Karpas-422 (cell line): Measurements from ENCODE around the gene ARHGAP33. TPM values are rescaled to one million over a fixed set of nuclear protein-coding genes. Genes with fewer than 3 reads are reported as not detected.
"Not testable (repeated sequence)": the region's sequence is repeated elsewhere in the genome, so short reads cannot be mapped to it uniquely, and the experiment has no call there.

Experiments
- DNase-seq: peaks from one replicate; pipeline ENCODE4 v3.0.0-alpha.2; 2015
- H2AFZ ChIP-seq: fragments of 200-600 bp; sonication (generic); 2 replicates; pipeline ENCODE4 v1.6.1; 2014; ENCODE audit warnings: antibody characterized with exemption, low read length, mixed read lengths
- H3K27ac ChIP-seq: fragments of 200-600 bp; sonication (generic); 2 replicates; pipeline ENCODE4 v1.5.1; 2014; ENCODE audit warnings: mild to moderate bottlenecking, low read length, moderate library complexity
- H3K27me3 ChIP-seq: fragments of 200-600 bp; sonication (generic); 2 replicates; pipeline ENCODE4 v1.6.1; 2014; ENCODE audit warnings: low read length, mixed read lengths
- H3K36me3 ChIP-seq: fragments of 200-600 bp; sonication (generic); 2 replicates; pipeline ENCODE4 v1.6.1; 2014; ENCODE audit warnings: low read length, mixed read lengths; ENCODE audit not compliant: insufficient read depth
- H3K4me1 ChIP-seq: fragments of 200-600 bp; sonication (generic); 2 replicates; pipeline ENCODE4 v1.6.1; 2014; ENCODE audit warnings: mild to moderate bottlenecking, low read length, mixed read lengths
- H3K4me2 ChIP-seq: fragments of 200-600 bp; sonication (generic); 2 replicates; pipeline ENCODE4 v1.6.1; 2014; ENCODE audit warnings: low read length, low read depth, mild to moderate bottlenecking; ENCODE audit not compliant: poor library complexity, severe bottlenecking
- H3K4me3 ChIP-seq: fragments of 200-600 bp; sonication (generic); 2 replicates; pipeline ENCODE4 v1.5.1; 2014; ENCODE audit warnings: mild to moderate bottlenecking, antibody characterized with exemption, low read length, mixed read lengths
- H3K79me2 ChIP-seq: fragments of 200-600 bp; sonication (generic); 2 replicates; pipeline ENCODE4 v1.6.1; 2014; ENCODE audit warnings: mild to moderate bottlenecking, low read length, mixed read lengths
- H3K9ac ChIP-seq: fragments of 200-600 bp; sonication (generic); 2 replicates; pipeline ENCODE4 v1.6.0; 2014; ENCODE audit warnings: low read length
- H3K9me2 ChIP-seq: fragments of 200-600 bp; sonication (generic), shearing (Covaris generic); replicated peaks from 2 replicates; pipeline ENCODE4 v1.6.0; 2014; ENCODE audit warnings: mild to moderate bottlenecking, low read length, moderate library complexity; ENCODE audit not compliant: insufficient read depth
- H3K9me3 ChIP-seq: fragments of 300-700, 200-600 bp; sonication (generic); 2 replicates; pipeline ENCODE4 v1.6.1; 2014; ENCODE audit warnings: low read length, mixed read lengths
- H4K20me1 ChIP-seq: fragments of 200-600 bp; sonication (generic); 2 replicates; pipeline ENCODE4 v1.6.1; 2014; ENCODE audit warnings: mild to moderate bottlenecking, antibody characterized with exemption, low read length, low read depth; ENCODE audit not compliant: insufficient read depth
- total RNA-seq: library from RNA; depleted of rRNA; stranded (reverse); fragments of >200 nt; shearing (Covaris generic); gene quantifications from 2 replicates; pipeline ENCODE4 v1.2.3, GENCODE V29; 2014; ENCODE audit warnings: low replicate concordance; rRNA removed

Gene ARHGAP33
- total RNA-seq, 1 experiment from 2014 or later = 5.8 TPM

- Histone ChIP-seq H3K36me3 (no peaks in the 10 kb centered on the region), H3K27ac (no peak overlapping the region), H3K9me2 (no peaks in the 10 kb centered on the region), H3K79me2 (no peaks in the 10 kb centered on the region), H3K4me2 (no peak overlapping the region), H3K4me3 (no peak overlapping the region), H2AFZ (no peak overlapping the region), H3K9ac (no peak overlapping the region), H4K20me1 (0 out of 2 replicates have a peak, but pooled peaks cover under 1% of the 10 kb centered on the region), H3K9me3 (no peaks in the 10 kb centered on the region), H3K4me1 (no peaks in the 10 kb centered on the region), H3K27me3 (no peaks in the 10 kb centered on the region)
- no peak for DNase-seq
Measured at GRCh38 chr19:35833972-35834371, 58.6 kb downstream of the ARHGAP33 start.

- H3K27me3 ChIP-seq = not testable (repeated sequence)
Measured at GRCh38 chr19:35836096-35836495, 60.7 kb downstream of the ARHGAP33 start.

More at GRCh38 chr19:35836096-35836495, 60.7 kb downstream of the ARHGAP33 start:
- not testable (repeated sequence) for H3K4me2 ChIP-seq, H3K36me3 ChIP-seq, H3K4me3 ChIP-seq, DNase-seq, H3K79me2 ChIP-seq, H3K9me3 ChIP-seq, H3K9me2 ChIP-seq, H3K9ac ChIP-seq, H3K4me1 ChIP-seq, H3K27ac ChIP-seq, H2AFZ ChIP-seq, H4K20me1 ChIP-seq

Other genes with a start within 250 kb of the ARHGAP33 start
- 0.25 TPM in 1 of 2 replicates, not detected in the other for gene SBSN, start 247.3 kb upstream of the ARHGAP33 start, total RNA-seq
- not detected in 2 replicates for gene GAPDHS, start 242.1 kb upstream of the ARHGAP33 start, total RNA-seq
- gene TMEM147, start 229.9 kb upstream of the ARHGAP33 start, total RNA-seq = 125 and 126 TPM in 2 replicates
- gene ATP4A, start 211.9 kb upstream of the ARHGAP33 start, total RNA-seq = 0.37 and 0.40 TPM in 2 replicates
- not detected in 2 replicates for gene PMIS2, start 189.4 kb upstream of the ARHGAP33 start, total RNA-seq
- gene HAUS5, start 162.8 kb upstream of the ARHGAP33 start, total RNA-seq = 12.5 and 26.2 TPM in 2 replicates
- gene RBM42, start 146.5 kb upstream of the ARHGAP33 start, total RNA-seq = 36.9 and 82.1 TPM in 2 replicates
- gene ETV2, start 133.8 kb upstream of the ARHGAP33 start, total RNA-seq = 0.54 and 0.75 TPM in 2 replicates
- 445 and 611 TPM in 2 replicates for gene COX6B1, start 127.2 kb upstream of the ARHGAP33 start, total RNA-seq
- not detected in 2 replicates for gene UPK1A, start 109.0 kb upstream of the ARHGAP33 start, total RNA-seq
- gene ZBTB32, start 71.0 kb upstream of the ARHGAP33 start, total RNA-seq = not detected in 2 replicates
- 15.3 and 21.4 TPM in 2 replicates for gene KMT2B, start 57.6 kb upstream of the ARHGAP33 start, total RNA-seq
- 1.5 and 15.2 TPM in 2 replicates for gene IGFLR1, start 33.1 kb upstream of the ARHGAP33 start, total RNA-seq
- gene U2AF1L4, start 30.1 kb upstream of the ARHGAP33 start, total RNA-seq = 31.7 and 50.4 TPM in 2 replicates
- 47.7 and 112 TPM in 2 replicates for gene PSENEN, start 29.9 kb upstream of the ARHGAP33 start, total RNA-seq
- gene LIN37, start 27.0 kb upstream of the ARHGAP33 start, total RNA-seq = 5.9 and 12.4 TPM in 2 replicates
- gene HSPB6, start 18.5 kb upstream of the ARHGAP33 start, total RNA-seq = 0.18 and 1.5 TPM in 2 replicates
- gene PROSER3, start 17.4 kb upstream of the ARHGAP33 start, total RNA-seq = 16.6 and 17.5 TPM in 2 replicates
- gene PRODH2, start 37.3 kb downstream of the ARHGAP33 start, total RNA-seq = not detected in 2 replicates
- gene NPHS1, start 76.9 kb downstream of the ARHGAP33 start, total RNA-seq = not detected in 2 replicates
- gene KIRREL2, start 81.3 kb downstream of the ARHGAP33 start, total RNA-seq = 0.07 TPM in 1 of 2 replicates, not detected in the other
- 9.9 and 23.8 TPM in 2 replicates for gene APLP1, start 93.0 kb downstream of the ARHGAP33 start, total RNA-seq
- 7.2 and 17.1 TPM in 2 replicates for gene NFKBID, start 125.0 kb downstream of the ARHGAP33 start, total RNA-seq
- 12.2 and 18.8 TPM in 2 replicates for gene HCST, start 127.0 kb downstream of the ARHGAP33 start, total RNA-seq
- gene TYROBP, start 132.7 kb downstream of the ARHGAP33 start, total RNA-seq = not detected in 2 replicates
- 3.7 and 3.8 TPM in 2 replicates for gene LRFN3, start 160.8 kb downstream of the ARHGAP33 start, total RNA-seq
- 23.4 and 71.2 TPM in 2 replicates for gene SDHAF1, start 219.6 kb downstream of the ARHGAP33 start, total RNA-seq
- 1.2 and 1.8 TPM in 2 replicates for gene SYNE4, start 233.2 kb downstream of the ARHGAP33 start, total RNA-seq
- gene ALKBH6, start 238.6 kb downstream of the ARHGAP33 start, total RNA-seq = 11.1 and 48.4 TPM in 2 replicates